ENCODE data around the gene RPP25L. TPM values are rescaled to one million over a fixed set of nuclear protein-coding genes. Genes with fewer than 3 reads are reported as not detected.

Gene RPP25L
- total and polyA plus RNA-seq, 9 of the 15 experiments (the other 6 are each of a cell fraction or from before 2014, with no cell fraction given) = 16.3 to 43.7 (median 29.0) TPM

DNA sequence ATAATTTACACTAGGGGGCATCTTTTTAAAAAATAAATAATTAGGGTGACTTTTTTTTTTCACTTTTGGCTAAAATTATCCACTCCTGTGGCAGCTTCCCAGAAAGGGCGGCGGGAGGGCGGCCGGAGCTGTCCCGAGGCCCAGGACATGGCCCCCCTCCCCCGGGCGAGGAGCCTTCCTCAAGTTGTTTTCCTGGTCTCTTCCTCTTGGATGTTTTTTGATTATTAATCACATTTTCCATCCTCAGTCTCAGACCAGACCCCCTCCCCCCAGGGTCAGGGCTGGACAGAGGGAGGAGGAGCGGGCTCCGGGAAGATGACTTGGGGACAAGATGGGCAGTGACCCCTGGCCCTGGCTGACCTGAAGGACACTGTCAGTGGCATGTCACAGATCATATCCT is 17.7 kb downstream of the RPP25L start:
- ATAC-seq (no peak), DNase-seq (ENCODE audit: extremely low read depth in 1 of 4, low spot score in 3 of 4) (no peak), FAIRE-seq (no peak)
- H3K27me3 ChIP-seq (ENCODE audit: control insufficient read depth in 2 of 2, insufficient read depth in 2 of 2, low read length in 2 of 2) = peaks cover 4 to 34% of the 10 kb centered on the region in 2 experiments; a peak in 4 of 5 replicates
- intact Hi-C loops (cut with micrococcal nuclease) (loop anchor here (5.0 kb wide), 3 partner anchors 92 to 192 kb away; no protein-coding TSS in a partner anchor), in situ Hi-C loops (cut with MboI) (no loop called here)
- POLR2A ChIA-PET = no interaction called here
- H3K9ac ChIP-seq (ENCODE audit: insufficient read depth in 1 of 2, low read depth in 2 of 2, low read length in 2 of 2) = no peak overlapping the region
- peaks cover 10% of the 10 kb centered on the region; the same call in 1 of the 2 replicates for H4K20me1 ChIP-seq (replicated peaks; ENCODE audit: control insufficient read depth, insufficient read depth, low read length)
- TF ChIP-seq ZNF140 (CRISPR knock-in tag; IDR thresholded peaks at IDR 0.05) (no peak), ZKSCAN1 (IDR thresholded peaks at IDR 0.05; ENCODE audit: low read depth, low read length) (0 out of 2 replicates have a peak, but pooled peaks have one; percentile 23)
- H3K9me3 ChIP-seq (replicated peaks; ENCODE audit: control insufficient read depth, insufficient read depth, low read depth, low read length) = no peaks in the 10 kb centered on the region
- peaks cover 0 to 27% of the 10 kb centered on the region in 2 experiments; a peak in 3 of 5 replicates for H3K4me1 ChIP-seq (replicated peaks in 1 of 2; ENCODE audit: control insufficient read depth in 2 of 2, insufficient read depth in 2 of 2, low read length in 2 of 2)
- WGBS (ENCODE audit: insufficient coverage, low coverage, missing lambda C conversion rate) = 8% methylated on average over 7 of the region's 9 CpGs
- CTCF ChIA-PET (ENCODE audit: low intra/inter-chr PET ratio) = no interaction called here
- no peak overlapping the region for H3K4me3 ChIP-seq
- H3K36me3 ChIP-seq (ENCODE audit: control insufficient read depth, insufficient read depth, low read length) = no peaks in the 10 kb centered on the region
- no peak overlapping the region for H3K27ac ChIP-seq (ENCODE audit: extremely low read depth, low read depth, low read length)
- H3K9me1 ChIP-seq (ENCODE audit: control insufficient read depth, insufficient read depth, low read length) = no peaks in the 10 kb centered on the region
- H3K79me2 ChIP-seq (ENCODE audit: control insufficient read depth, insufficient read depth, low read length) = no peaks in the 10 kb centered on the region
- H3K4me2 ChIP-seq (ENCODE audit: insufficient read depth, low read length) = no peak overlapping the region
- BruUV-seq (replicated peaks) = no TSS peak
- H2AFZ ChIP-seq (ENCODE audit: low read depth, low read length) = no peak overlapping the region

DNA sequence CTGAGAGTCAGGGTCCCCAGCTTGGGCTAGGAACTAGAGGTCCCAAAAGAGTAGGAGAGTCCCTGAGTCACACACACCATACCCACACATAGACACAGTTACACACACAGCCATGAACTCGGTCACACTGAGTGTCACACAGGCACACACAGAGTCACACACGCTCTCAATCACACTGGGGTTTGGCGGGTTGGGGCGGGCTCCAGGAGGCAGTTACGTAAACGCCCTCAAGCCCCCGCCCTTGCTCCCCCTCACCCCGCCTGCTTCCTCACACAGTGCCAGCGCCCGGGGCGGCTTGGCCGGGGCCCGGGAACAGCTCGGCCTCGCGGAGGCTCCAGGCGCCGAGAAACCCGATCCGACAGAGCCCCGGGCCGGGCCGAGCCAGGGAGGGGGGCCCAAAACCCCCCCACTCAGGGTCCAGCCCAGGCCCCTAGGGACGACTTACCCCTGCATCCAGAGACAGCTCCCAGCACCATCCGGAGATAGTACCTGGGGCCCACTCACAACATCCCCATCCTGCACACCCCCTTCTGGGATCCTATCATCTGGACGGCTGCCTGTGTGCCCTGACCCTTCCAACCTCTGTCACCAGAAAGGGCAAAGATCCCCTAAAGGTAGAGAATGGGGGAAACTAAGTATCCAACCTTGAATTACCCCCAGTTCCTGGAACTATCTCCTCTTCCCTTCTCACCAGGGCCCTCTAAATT is 18.8 kb downstream of the RPP25L start:
- ChIA-PET CTCF (ENCODE audit: low intra/inter-chr PET ratio) (interaction anchor here (1.8 kb wide), 1 partner anchor 44 kb away, joined by 8 read pairs; no protein-coding TSS in a partner anchor), POLR2A (interaction anchor here (0.6 kb wide), 1 partner anchor 1768 kb away, joined by 3 read pairs; no protein-coding TSS in a partner anchor)
- ATAC-seq = 0 out of 3 replicates have a peak, but pooled peaks have one; percentile 15
- intact Hi-C loops (cut with micrococcal nuclease) (loop anchor here (5.0 kb wide), 3 partner anchors 91 to 191 kb away; no protein-coding TSS in a partner anchor), in situ Hi-C loops (cut with MboI) (no loop called here)
- DNase-seq (ENCODE audit: extremely low read depth in 1 of 4, low spot score in 3 of 4) = no peak
- peaks cover 14% of the 10 kb centered on the region for H4K20me1 ChIP-seq (replicated peaks; ENCODE audit: control insufficient read depth, insufficient read depth, low read length)
- no peak overlapping the region for H3K4me2 ChIP-seq (ENCODE audit: insufficient read depth, low read length)
- no peaks in the 10 kb centered on the region for H3K36me3 ChIP-seq (ENCODE audit: control insufficient read depth, insufficient read depth, low read length)
- H3K79me2 ChIP-seq (ENCODE audit: control insufficient read depth, insufficient read depth, low read length) = no peaks in the 10 kb centered on the region
- H2AFZ ChIP-seq (ENCODE audit: low read depth, low read length) = no peak overlapping the region
- no peak overlapping the region for H3K4me3 ChIP-seq
- H3K4me1 ChIP-seq (replicated peaks in 1 of 2; ENCODE audit: control insufficient read depth in 2 of 2, insufficient read depth in 2 of 2, low read length in 2 of 2) = peaks cover 0 to 34% of the 10 kb centered on the region in 2 experiments; a peak in 2 of 5 replicates
- H3K27ac ChIP-seq (ENCODE audit: extremely low read depth, low read depth, low read length) = no peak overlapping the region
- no peak overlapping the region for H3K9ac ChIP-seq (ENCODE audit: insufficient read depth in 1 of 2, low read depth in 2 of 2, low read length in 2 of 2)
- FAIRE-seq = no peak
- no TSS peak for BruUV-seq (replicated peaks)
- peaks cover 6 to 45% of the 10 kb centered on the region in 2 experiments for H3K27me3 ChIP-seq (ENCODE audit: control insufficient read depth in 2 of 2, insufficient read depth in 2 of 2, low read length in 2 of 2)
- H3K9me1 ChIP-seq (ENCODE audit: control insufficient read depth, insufficient read depth, low read length) = no peaks in the 10 kb centered on the region
- no peaks in the 10 kb centered on the region for H3K9me3 ChIP-seq (replicated peaks; ENCODE audit: control insufficient read depth, insufficient read depth, low read depth, low read length)
- 0% methylated on average over 4 of the region's 26 CpGs for WGBS (ENCODE audit: insufficient coverage, low coverage, missing lambda C conversion rate)
- TF ChIP-seq PYGO2 (tag; IDR thresholded peaks at IDR 0.05) = no peak
- no peak for TF ChIP-seq PTRF (tag; IDR thresholded peaks at IDR 0.05)
- TF ChIP-seq HDAC2 (IDR thresholded peaks at IDR 0.05) = no peak
- no peak for TF ChIP-seq ZNF23 (CRISPR knock-in tag; IDR thresholded peaks at IDR 0.05)
- no peak for TF ChIP-seq TEAD4 (IDR thresholded peaks at IDR 0.05; ENCODE audit: low read length)
- no peak for TF ChIP-seq TEAD4 (CRISPR knock-in tag; IDR thresholded peaks at IDR 0.05; ENCODE audit: borderline replicate concordance)
- no peak for TF ChIP-seq WHSC1 (IDR thresholded peaks at IDR 0.05; ENCODE audit: low read length)
- TF ChIP-seq SAFB2 (IDR thresholded peaks at IDR 0.05; ENCODE audit: borderline replicate concordance, low read depth, low read length, severe bottlenecking) = no peak
- no peak for TF ChIP-seq ZC3H8 (IDR thresholded peaks at IDR 0.05)
- no peak for TF ChIP-seq MEF2A (IDR thresholded peaks at IDR 0.05; ENCODE audit: control insufficient read depth, low read depth, low read length)
- TF ChIP-seq IRF2 (CRISPR knock-in tag; IDR thresholded peaks at IDR 0.05) = no peak
- no peak for TF ChIP-seq NFIX (CRISPR knock-in tag; IDR thresholded peaks at IDR 0.05; ENCODE audit: low read depth)
- TF ChIP-seq RHOXF2B (CRISPR knock-in tag; conservative IDR thresholded peaks at IDR 0.05) = no peak

Measured in K562 (cell line).